ENCODE data around the gene DUSP23.
A peak's percentile ranks its signal among the peaks of the same experiment; 100 is the strongest.

DUSP23 gene

DNA sequence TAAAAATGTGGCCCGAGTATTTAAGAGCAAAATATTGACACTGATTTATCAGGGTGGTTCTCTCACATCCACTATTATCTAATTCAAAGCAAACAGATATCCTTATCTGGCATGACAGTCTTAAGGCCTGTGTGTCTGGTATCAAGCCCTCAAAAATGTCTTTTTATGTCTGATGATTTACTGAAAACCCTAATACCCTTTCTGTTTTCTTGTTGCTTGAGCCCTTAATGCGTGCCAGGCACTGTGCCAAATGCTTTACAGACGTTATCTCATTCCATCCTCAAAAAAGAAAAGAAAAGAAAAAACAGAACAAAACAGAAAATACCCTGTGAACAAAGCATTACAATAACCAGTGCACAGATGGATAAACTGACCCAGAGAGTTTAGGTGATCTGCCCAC lies 5.7 kb downstream of the DUSP23 start:
- DNase-seq (ENCODE audit: low read depth in 2 of 2), result no peak

DNA sequence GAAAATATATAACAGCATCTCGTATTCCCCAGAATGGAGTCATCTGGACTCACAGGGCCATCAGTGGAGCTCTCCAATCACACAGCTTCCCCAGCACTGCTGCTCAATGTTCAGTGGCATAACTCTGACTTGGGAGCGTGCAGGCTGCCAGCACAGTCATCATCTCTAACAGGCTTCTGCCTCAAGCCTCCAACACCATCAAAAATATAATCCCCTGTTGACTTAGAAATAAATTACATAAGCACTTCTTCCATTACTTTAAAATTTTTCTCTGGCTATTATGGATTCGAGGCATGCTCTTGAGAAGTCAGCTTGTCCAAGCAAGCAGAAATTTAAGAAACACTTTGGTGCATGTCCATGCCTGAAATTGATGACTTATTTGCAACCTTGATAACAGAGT lies 6.2 kb downstream of the DUSP23 start:
- no peak for DNase-seq (ENCODE audit: low read depth in 2 of 2)

DNA sequence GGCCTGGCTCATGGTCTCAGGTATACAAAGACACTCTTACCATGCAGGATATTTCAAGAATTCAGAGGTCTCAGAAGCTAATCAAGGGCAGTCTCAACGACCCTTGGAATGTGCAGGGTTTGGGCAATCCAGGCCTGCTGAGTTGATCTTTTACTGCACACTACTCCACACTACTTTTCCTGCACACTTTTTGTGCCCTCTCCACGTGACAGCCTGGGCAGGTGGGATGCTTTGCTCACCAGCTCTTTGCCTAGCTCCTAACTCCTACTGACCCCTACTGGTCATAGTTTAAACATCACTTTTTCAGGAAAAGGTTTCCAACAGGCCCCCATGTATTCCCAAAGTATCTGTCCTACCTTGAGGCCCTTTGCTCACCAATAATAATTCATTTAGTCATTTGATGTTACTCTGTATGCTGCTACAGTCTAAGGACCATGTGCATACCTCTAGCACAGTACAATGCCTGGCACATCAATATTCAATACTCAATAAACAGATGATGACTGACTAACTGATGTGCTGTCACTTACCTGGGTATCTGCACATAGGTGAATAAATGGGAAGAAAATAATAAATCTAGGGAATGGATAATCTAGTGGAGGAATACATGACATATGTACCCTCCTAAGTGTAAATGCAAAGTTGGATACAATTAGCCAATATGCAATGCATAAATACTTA lies 9.6 kb downstream of the DUSP23 start:
- no peak for DNase-seq (ENCODE audit: low read depth in 2 of 2)

DNA sequence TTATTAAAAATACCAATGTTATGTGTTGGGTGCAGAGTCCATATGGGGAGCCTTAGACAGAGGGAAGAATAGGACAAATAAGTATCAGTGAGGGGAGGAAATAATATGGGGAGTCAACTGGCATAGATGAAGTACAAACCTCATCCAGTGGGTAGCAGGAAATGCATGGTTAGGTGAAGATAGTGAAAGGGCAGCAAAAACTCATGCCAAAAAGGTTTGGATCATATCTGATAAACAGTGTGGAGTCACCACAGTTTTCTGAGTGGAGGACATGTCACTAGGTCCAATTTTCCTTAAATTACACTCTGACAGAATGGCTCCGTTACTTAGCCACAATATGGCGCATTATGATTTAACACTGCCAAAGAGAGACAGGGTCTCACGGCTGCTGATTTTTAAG lies 10.3 kb downstream of the DUSP23 start:
- no peak for DNase-seq (ENCODE audit: low read depth in 2 of 2)

DNA sequence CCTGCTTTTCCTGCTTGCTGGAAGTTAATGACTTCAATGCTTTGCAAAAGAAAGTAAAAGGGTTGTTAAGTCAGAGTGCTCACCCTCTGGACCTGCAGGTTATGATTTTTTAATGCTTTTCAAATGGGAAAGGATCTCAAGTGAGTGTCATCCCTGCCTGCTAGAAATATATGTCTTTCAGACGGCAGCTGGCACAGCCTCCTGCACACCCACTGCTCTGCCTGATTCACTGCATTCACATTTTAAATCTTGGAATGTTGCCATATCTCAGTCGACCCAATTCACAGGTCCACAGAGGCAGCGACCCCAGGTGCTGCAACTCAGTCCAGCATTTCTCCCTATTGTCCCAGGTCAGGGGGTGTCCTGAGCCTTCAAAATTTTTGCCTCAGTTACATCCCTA lies 10.7 kb downstream of the DUSP23 start:
- DNase-seq (ENCODE audit: low read depth in 2 of 2), result no peak

DNA sequence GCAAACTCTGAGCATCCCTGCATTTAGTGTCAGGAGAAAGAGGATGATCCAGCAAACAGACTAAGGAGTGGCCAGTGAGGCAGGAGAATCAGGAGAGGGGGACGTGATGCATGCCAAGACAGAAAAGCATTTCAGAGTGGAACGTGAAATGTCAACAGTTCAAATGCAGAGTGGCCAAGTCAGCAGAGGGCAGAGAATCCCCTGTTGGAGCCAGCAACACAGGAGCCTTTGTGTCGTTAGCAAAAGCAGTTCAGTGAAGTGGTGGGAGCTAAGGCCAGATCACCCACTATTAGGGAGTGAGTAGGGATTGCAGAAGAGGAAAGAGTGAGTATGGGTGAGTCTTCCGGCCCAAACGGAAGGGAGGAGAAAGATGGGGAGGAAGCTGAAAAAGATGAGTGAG lies 14.8 kb downstream of the DUSP23 start:
- DNase-seq (ENCODE audit: low read depth in 2 of 2), result no peak

DNA sequence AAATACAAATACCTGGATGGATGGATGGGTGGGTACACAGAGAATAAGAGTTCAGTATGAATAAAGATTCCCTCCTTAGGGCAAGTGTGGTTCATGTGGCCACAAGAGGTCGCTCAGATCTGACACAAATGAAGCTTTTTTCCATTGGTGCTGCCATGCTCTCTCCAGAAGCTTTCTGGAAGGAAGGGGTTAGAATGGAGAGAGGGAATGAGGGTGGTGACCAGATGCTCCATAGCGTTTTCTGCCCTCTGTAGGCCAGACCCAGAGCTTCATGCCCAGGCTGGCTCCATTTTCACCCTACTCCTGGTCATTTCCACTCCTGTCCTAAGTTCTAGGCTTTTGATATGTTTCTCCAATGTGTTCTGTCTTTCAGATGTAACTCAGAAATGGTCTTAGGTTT lies 18.1 kb downstream of the DUSP23 start:
- DNase-seq (ENCODE audit: low read depth in 2 of 2), result no peak

DNA sequence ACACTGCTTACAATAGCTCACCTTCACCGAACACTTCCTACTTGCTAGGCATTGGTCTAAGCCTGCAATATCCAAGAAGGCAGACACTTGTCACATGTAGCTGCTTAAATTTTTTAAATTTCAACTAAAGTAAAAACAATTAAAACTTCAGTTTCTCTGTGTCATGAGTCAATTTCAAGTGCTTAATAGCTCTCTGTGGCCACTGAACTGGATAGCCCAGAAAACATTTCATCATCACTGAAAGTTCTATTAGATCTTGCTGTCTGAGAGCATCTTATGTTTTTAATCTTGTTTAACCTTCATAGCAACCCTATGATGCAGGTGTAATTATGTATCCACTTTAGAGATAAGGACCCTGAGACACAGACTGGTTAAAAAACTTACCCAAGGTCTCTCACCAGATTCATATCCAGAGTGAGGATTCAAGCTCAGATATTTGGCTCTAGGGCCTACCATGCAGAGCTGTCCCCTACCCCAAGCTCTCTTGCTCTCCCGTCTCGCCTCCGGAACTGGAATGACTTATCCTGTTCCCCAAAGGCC lies 18.8 kb downstream of the DUSP23 start:
- no peak for DNase-seq (ENCODE audit: low read depth in 2 of 2)

DNA sequence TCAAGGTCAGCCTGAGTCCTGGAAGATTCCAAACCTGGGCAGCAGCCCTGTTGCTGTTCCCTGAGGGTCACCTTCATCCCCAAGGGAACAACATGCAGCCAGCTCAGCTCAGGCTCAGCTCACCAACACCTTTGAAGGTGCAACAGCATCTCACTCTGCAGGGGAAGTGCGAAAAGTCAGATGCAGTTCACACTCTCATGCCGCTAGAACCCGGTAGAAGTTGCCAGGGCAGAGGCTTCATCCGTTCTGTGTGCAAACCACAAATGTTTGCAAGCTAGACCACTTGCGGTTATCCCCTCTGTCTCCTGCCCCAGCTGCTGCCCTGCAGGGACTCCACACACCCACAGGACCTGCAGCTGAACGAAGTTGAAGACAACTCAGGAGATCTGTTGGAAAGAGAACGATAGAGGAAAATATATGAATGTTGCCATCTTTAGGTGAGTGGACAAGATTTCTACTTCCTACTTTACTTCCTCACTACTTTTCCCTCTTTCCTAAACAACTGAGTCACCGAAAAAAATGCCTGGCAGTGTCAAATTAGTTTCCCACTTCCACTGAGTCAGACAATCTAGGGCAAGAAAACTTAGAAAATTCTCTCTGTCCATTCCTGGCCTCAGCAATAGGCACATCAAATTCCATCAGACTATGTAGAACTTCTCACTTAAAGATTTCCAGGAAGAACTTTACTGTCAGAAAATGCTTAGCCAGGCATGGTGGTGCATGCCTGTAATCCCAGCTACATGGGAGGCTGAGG lies 19.6 kb downstream of the DUSP23 start:
- peak; percentile 22 to 32 for DNase-seq (ENCODE audit: low read depth in 2 of 2)

DNA sequence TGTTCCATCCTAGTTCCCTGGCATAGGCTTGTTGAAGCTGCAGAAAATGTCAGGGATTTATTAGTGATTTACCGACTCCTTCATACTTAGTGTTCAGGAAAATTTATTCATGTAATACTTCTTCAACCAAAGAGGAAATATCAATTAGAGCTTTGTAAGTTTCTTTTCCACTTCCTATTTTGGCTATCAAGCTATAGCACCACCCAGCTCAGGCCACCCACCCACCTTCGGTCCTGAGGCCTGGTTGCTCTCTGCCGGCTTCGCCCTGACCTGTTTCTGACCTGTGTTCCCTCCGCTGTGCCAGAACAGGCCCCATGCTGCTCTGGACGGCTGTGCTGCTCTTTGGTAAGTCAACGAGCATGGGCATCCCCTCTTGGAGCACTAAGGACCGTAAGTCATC lies 21.3 kb downstream of the DUSP23 start, which contains the start of gene FCRL6:
Gene FCRL6 (plus strand): TSS at position 250 of the 400 bp plus-strand sequence. CDS start 65 bp downstream, at position 315.
- no peak for DNase-seq (ENCODE audit: low read depth in 2 of 2)

DNA sequence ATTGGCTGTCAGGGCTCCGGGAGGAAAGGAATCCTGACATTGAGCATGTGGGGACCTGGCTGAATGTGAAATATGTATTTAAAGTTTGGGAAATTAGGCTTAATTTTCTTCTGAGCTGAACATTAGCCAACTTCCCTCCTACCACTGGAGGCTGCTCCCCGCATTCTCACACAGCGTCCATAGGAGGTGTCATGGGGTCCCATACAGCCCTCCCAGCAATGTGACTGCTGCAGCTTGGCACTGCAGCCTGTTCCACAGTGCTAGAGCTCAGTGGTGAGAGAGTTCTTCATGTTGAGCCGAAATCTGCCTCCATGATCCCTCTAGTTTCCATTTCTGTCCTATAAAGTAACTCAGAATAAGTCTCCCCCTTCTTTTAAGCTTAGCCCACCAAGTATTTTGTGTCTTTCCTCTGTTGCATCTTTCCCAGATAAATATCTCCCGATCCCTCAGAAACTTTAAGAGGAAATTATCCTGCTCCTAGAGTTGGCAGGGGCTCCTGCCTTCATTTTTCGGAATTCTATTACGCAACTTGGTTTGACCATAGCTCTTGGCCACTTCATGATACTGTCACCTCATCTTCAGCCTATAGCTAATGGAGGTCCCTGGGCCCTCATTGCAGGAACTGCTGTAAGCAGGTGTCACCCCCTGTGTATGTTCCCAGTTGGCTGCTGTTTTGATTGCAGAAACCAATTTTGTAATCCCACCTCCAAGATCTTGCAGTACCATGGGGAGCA lies 23.4 kb downstream of the DUSP23 start:
- no peak for DNase-seq (ENCODE audit: low read depth in 2 of 2)

DNA sequence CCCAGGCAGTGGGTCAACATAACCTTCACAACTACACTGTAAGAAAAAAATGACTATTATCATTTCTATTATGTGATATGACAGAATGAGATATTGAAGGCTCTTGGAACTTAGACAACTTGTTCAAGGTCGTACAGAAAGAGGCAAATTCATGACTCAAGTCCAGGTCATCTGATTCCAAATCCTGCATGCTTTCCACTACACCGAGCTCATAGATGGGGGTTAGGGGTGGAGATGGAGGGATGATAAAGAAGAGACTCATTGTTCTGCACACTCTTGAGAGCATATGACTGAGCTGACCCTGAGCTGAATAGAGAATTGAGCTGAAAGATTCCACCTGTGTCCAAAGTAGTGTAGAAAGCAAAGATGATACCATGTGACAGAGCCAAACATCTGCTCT lies 24.2 kb downstream of the DUSP23 start:
- DNase-seq (ENCODE audit: low read depth in 2 of 2), result no peak

DNA sequence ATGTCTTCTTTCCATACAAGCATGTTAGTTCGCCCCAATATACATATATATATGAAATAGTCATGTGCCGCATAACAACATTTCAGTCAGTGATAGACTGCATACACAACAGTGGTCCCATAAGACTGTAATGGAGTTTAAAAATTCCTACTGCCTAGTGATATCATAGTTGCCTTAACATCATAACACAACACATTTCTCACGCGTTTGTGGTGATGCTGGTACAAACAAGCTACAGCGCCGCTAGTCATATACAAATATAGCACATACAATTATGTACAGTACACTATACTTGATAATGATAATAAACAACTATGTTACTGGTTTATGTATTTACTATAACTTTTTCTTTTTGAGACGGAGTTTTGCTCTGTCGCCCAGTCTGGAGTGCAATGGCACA lies 35.2 kb downstream of the DUSP23 start:
- no peak for DNase-seq (ENCODE audit: low read depth in 2 of 2)

DNA sequence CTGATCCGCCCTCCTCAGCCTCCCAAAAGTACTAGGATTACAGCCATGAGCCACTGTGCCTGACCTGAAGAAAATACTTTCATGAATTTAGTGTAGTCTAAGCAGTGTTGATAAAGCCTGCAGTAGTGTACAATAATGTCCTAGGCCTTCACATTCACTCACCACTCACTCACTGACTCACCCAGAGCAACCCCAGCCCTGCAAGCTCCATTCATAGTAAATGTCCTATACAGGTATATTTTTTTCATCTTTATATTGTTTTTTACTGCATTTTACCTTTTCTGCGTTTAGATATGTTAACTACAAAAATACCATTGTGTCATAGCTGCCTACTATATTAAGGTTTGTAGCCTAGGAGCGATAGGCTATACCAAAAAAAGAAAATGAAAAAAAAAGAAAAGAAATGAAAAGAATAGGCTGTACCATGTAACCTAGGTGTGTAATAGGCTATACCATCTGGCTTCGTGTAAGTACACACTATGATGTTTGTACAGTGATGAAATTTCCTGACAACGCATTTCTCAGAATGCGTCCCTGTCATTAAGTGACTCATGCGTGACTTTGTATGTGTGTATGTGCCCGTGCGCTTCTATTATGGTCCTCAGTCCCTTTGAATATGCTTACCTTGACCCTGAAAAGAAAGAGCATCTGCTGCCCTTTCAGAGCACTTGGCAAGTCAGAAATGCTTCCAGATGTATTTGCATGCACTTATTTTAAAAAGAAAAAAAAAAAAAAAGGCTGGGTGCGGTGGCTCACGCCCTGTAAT lies 36.7 kb downstream of the DUSP23 start:
- DNase-seq (ENCODE audit: low read depth in 2 of 2), result no peak

DNA sequence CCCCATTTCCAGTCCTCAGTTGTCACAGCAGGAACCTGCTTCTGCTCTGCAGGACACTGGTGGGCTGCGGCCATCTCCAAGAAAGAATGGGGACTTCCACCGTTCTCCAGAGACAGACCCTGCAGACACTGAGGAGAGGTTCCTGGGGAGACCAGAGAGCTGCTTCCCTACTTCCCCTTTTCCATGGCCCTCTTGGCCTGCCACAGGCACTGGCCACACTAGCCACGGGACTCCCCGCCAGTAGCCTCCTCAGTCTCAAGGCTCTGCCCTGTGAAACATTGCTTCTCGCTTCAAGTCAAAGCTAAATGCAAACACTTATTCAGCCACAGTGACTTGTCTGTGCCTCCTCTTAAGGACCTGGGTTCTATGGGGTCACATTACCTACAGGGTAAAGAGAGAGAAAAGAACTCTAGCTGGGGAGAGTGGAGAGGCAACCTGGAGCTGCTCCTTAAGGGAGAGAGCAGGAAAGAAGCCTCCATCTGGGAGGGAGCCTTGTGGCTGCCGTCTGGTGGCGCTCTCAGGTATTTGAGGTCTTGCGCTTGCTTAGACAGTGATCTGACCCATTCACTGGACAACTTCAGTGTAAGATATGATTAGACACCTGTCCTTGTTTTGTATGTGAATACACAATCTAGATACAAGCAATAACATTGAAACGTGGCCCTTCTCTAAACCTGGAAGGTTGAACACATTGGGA lies 40.6 kb downstream of the DUSP23 start:
- no peak for DNase-seq (ENCODE audit: low read depth in 2 of 2)

DNA sequence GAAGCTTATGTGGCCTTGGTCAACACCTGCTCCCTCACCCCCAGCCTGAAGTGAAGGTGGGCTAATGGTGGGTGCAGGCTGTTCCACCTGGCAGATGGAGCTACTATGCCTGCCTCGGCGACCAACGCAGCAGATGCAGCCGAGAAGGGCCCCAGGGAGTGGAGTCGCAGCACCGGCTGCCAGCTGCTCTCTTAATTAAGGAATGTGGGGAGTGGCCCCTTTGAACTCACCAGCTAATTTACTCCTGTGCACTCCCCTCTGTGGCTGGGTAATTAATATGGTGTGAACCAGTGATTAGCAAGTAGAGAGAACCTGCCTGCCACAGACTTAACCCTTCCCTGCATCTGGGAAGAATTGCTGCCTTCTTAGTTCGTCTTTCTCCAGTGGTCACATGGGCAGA lies 42.6 kb downstream of the DUSP23 start:
- no peak for DNase-seq (ENCODE audit: low read depth in 2 of 2)

DNA sequence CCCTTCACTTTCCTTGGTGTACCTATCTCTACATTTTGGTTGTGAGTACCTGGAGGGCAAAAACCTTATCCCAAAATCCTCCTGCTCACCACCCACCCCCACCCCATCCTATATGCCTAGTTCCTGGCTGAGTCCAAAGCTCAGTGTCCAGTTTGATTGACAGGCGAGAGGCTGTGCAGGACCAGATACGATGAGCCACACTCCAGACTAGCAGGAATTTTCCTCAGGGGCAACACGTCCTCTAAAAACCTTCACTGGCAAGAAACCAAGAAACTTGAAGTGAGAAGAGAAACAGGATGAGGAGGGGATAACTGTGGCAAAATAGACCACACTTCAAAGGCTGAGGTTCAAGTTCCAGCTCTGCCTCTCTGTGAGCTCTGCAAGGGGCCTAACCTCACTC lies 44.8 kb downstream of the DUSP23 start:
- DNase-seq (ENCODE audit: low read depth in 2 of 2), result no peak

DNA sequence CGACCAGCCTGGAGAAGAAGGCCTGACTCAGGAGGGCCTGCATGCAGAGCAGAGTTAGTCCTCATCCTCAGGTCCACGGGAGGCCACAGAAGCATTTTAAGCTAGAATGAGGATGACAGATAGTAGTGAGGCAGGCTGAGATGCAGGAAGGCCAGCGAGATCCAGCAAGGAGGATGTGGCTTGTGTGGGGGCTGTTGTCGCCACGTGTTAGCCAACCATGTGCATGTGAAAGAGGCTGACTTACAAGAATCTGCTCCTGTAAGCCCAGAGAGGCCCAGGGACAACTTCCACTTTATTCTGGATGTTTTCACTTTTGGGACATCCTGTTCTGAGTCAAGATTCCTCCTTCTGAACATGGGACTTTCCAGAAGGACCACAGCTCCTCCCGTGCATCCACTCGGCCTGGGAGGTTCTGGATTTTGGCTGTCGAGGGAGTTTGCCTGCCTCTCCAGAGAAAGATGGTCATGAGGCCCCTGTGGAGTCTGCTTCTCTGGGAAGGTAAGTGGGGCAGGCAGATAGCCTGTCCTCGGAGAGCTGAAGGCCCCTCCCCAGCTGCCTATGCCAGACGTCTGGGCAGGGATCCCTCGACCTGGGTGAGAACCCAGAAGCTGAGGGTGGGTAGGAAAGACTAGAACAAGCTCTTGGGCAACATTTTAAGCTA lies 45.8 kb downstream of the DUSP23 start, which contains the start of gene SLAMF8:
Gene SLAMF8 (plus strand): TSS at position 433 of the 661 bp plus-strand sequence. CDS start 26 bp downstream, at position 459.
- DNase-seq (ENCODE audit: low read depth in 2 of 2), result peak; percentile 45 to 48

DNA sequence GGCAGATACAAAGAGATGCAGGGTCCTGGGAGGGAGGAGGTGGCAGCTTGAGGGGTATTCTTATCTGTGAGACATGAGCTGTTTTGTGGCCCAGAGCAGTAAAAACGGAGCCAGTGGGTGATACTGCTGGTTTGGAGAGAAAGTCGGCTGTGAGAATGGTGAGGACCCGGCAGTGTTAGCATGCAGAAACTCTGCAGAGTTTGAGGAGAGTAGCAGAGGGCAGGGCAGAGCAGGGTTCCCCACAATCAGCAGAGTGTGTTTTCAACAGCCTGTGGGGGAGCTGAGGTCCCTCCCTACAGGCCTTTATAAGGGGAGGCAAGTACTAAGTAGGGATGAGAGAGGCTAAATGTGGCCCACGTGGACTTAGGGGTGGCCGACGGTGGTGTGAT lies 46.3 kb downstream of the DUSP23 start:
- no peak for DNase-seq (ENCODE audit: low read depth in 2 of 2)

DNA sequence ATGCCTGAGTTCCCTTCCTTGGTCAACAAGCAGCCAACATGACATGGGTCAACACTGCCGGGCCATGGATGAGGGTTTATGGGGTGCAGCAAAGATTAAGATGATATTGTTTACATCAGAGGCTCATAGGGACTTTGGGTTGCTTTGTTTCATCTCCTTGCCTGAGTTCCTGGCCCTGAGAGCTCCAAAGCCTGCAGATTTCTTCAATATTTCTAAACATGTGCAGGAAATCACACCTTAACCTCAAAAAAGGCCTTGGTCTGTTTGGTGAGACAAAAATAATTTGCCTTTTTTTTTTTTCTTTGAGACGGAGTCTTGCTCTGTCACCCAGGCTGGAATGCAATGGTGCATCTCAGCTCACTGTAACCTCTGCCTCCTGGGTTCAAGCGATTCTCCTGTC lies 46.8 kb downstream of the DUSP23 start:
- no peak for DNase-seq (ENCODE audit: low read depth in 2 of 2)
